ENCODE data around the gene CRYBG2. TPM values are rescaled to one million over a fixed set of nuclear protein-coding genes. Genes with fewer than 3 reads are reported as not detected.

Gene CRYBG2
- total RNA-seq, 4 donors from 2014 or later = not detected

GRCh38 chr1:26344147-26344920, 9.6 kb downstream of the CRYBG2 start:
- no peak for ATAC-seq
- TF ChIP-seq CTCF (IDR thresholded peaks at IDR 0.05 in 4 of 5, conservative IDR thresholded peaks at IDR 0.05 in 1 of 5) (no peak), POLR2A (IDR thresholded peaks at IDR 0.05) (no peak)
- Histone ChIP-seq H3K9me3 (no peaks in the 10 kb centered on the region), H3K27me3 (no peaks in the 10 kb centered on the region), H3K36me3 (no peaks in the 10 kb centered on the region), H3K4me1 (no peaks in the 10 kb centered on the region), H3K4me3 (no peak overlapping the region), H3K27ac (no peak overlapping the region)
- intact Hi-C loops (cut with DNase I; ENCODE audit: low total_unique reads) (no loop called here), in situ Hi-C loops (cut with MboI; ENCODE audit: low sequenced_read_pairs in 4 of 4) (no loop called here)
- DNase-seq = no peak

- in situ Hi-C loops (cut with MboI; ENCODE audit: low sequenced_read_pairs in 4 of 4) = no loop called here
- H3K4me1 ChIP-seq = peaks cover 8 to 11% of the 10 kb centered on the region in 2 donors
- intact Hi-C loops (cut with DNase I; ENCODE audit: low total_unique reads) = no loop called here
Measured at GRCh38 chr1:26340047-26340481, 13.9 kb downstream of the CRYBG2 start.

GRCh38 chr1:26338670-26339069, 15.3 kb downstream of the CRYBG2 start:
- TF ChIP-seq POLR2A (IDR thresholded peaks at IDR 0.05) (no peak), CTCF (IDR thresholded peaks at IDR 0.05 in 4 of 5, conservative IDR thresholded peaks at IDR 0.05 in 1 of 5) (no peak)
- Histone ChIP-seq H3K4me1 (peaks cover 8 to 11% of the 10 kb centered on the region in 2 donors), H3K27ac (no peak overlapping the region), H3K27me3 (peaks cover 18 to 24% (median 24%) of the 10 kb centered on the region in 3 donors), H3K36me3 (no peaks in the 10 kb centered on the region), H3K9me3 (no peaks in the 10 kb centered on the region), H3K4me3 (no peak overlapping the region)
- in situ Hi-C loops (cut with MboI; ENCODE audit: low sequenced_read_pairs in 4 of 4) = no loop called here
- no peak for DNase-seq
- intact Hi-C loops (cut with DNase I; ENCODE audit: low total_unique reads) = no loop called here
- no peak for ATAC-seq

More at GRCh38 chr1:26340047-26340481, 13.9 kb downstream of the CRYBG2 start:
- DNase-seq = no peak
- H3K36me3 ChIP-seq = no peaks in the 10 kb centered on the region
- no peak for ATAC-seq
- no peak for TF ChIP-seq CTCF (IDR thresholded peaks at IDR 0.05 in 4 of 5, conservative IDR thresholded peaks at IDR 0.05 in 1 of 5)
- TF ChIP-seq POLR2A (IDR thresholded peaks at IDR 0.05) = no peak
- H3K27ac ChIP-seq = no peak overlapping the region
- no peaks in the 10 kb centered on the region for H3K9me3 ChIP-seq
- no peak overlapping the region for H3K4me3 ChIP-seq
- peaks cover 5 to 15% (median 11%) of the 10 kb centered on the region in 3 donors for H3K27me3 ChIP-seq

- DNase-seq = no peak
- TF ChIP-seq CTCF (IDR thresholded peaks at IDR 0.05 in 4 of 5, conservative IDR thresholded peaks at IDR 0.05 in 1 of 5) (no peak), POLR2A (IDR thresholded peaks at IDR 0.05) (no peak)
- H3K27me3 ChIP-seq = peaks cover 20 to 30% (median 30%) of the 10 kb centered on the region in 3 donors
- H3K4me3 ChIP-seq = no peak overlapping the region
- ATAC-seq = no peak
- peaks cover 8 to 11% of the 10 kb centered on the region in 2 donors for H3K4me1 ChIP-seq
- H3K27ac ChIP-seq = no peak overlapping the region
- no peaks in the 10 kb centered on the region for H3K9me3 ChIP-seq
- intact Hi-C loops (cut with DNase I; ENCODE audit: low total_unique reads) = no loop called here
- in situ Hi-C loops (cut with MboI; ENCODE audit: low sequenced_read_pairs in 4 of 4) = no loop called here
- H3K36me3 ChIP-seq = no peaks in the 10 kb centered on the region
Measured at GRCh38 chr1:26337625-26338024, 16.3 kb downstream of the CRYBG2 start.

Measured in gastrocnemius medialis (tissue), 4 donors.